MM.1S (cell line): ENCODE data around the gene FCER1G.

Experiments
- DNase-seq: peaks from one replicate; pipeline ENCODE4 v3.0.0-alpha.2; 2015
- H2AFZ ChIP-seq: fragments of 300-600 bp; sonication (generic); 2 replicates; pipeline ENCODE4 v1.6.0; 2016; ENCODE audit warnings: antibody characterized with exemption, low read length
- H3F3A ChIP-seq: fragments of 300-600 bp; sonication (generic); 2 replicates; pipeline ENCODE4 v1.6.1; 2016; ENCODE audit warnings: mild to moderate bottlenecking, antibody characterized with exemption, low read length, moderate library complexity, mixed read lengths; ENCODE audit not compliant: insufficient read depth
- H3K27ac ChIP-seq: fragments of 300-600 bp; sonication (generic); 2 replicates; pipeline ENCODE4 v1.5.1; 2016; ENCODE audit warnings: mild to moderate bottlenecking, low read length
- H3K27me3 ChIP-seq: fragments of 300-600 bp; sonication (generic); replicated peaks from 2 replicates; pipeline ENCODE4 v1.6.0; 2016; ENCODE audit warnings: low read length; ENCODE audit not compliant: insufficient read depth
- H3K36me3 ChIP-seq: fragments of 300-600 bp; sonication (generic); replicated peaks from 2 replicates; pipeline ENCODE4 v1.6.1; 2016; ENCODE audit warnings: mild to moderate bottlenecking, low read length, mixed read lengths; ENCODE audit not compliant: insufficient read depth
- H3K4me1 ChIP-seq: fragments of 300-600 bp; sonication (generic); 2 replicates; pipeline ENCODE4 v1.6.1; 2016; ENCODE audit warnings: low read length, mixed read lengths
- H3K4me2 ChIP-seq: fragments of 300-600 bp; sonication (generic); 2 replicates; pipeline ENCODE4 v1.6.0; 2016; ENCODE audit warnings: low read depth, low read length
- H3K4me3 ChIP-seq: fragments of 300-600 bp; sonication (generic); 2 replicates; pipeline ENCODE4 v1.5.1; 2016; ENCODE audit warnings: low read length, mixed read lengths
- H3K79me2 ChIP-seq: fragments of 300-600 bp; sonication (generic); 2 replicates; pipeline ENCODE4 v1.6.1; 2016; ENCODE audit warnings: mixed run types, low read length, mixed read lengths
- H3K9ac ChIP-seq: fragments of 300-600 bp; sonication (generic); 2 replicates; pipeline ENCODE4 v1.6.1; 2016; ENCODE audit warnings: low read length, mixed read lengths
- H3K9me2 ChIP-seq: fragments of 300-600 bp; sonication (generic); replicated peaks from 2 replicates; pipeline ENCODE4 v1.6.1; 2016; ENCODE audit warnings: mild to moderate bottlenecking, low read length, mixed read lengths; ENCODE audit not compliant: insufficient read depth
- H3K9me3 ChIP-seq: fragments of 300-600 bp; sonication (generic); replicated peaks from 2 replicates; pipeline ENCODE4 v1.6.1; 2016; ENCODE audit warnings: mild to moderate bottlenecking, low read length, mixed read lengths; ENCODE audit not compliant: insufficient read depth
- H4K20me1 ChIP-seq: fragments of 300-600 bp; sonication (generic); 2 replicates; pipeline ENCODE4 v1.6.1; 2016; ENCODE audit warnings: mild to moderate bottlenecking, low read length, moderate library complexity, mixed read lengths; ENCODE audit not compliant: insufficient read depth
- EZH2 ChIP-seq: fragments of 300-600 bp; sonication (generic); optimal IDR thresholded peaks from 2 replicates; pipeline ENCODE3; 2017; ENCODE audit warnings: low read depth, mild to moderate bottlenecking, antibody characterized with exemption, low read length, mixed read lengths
- EZH2phosphoT487 ChIP-seq: fragments of 300-600 bp; sonication (generic); IDR thresholded peaks from 2 replicates; pipeline ENCODE4 v1.6.1; 2018; ENCODE audit warnings: antibody characterized with exemption, low read length
- TF ChIP-seq, protein P1 (sequence below): fragments of 300-600 bp; sonication (generic); IDR thresholded peaks from 2 replicates; pipeline ENCODE4 v1.5.1; 2016; ENCODE audit warnings: antibody characterized with exemption, low read length, mixed read lengths

The FCER1G gene

DNA sequence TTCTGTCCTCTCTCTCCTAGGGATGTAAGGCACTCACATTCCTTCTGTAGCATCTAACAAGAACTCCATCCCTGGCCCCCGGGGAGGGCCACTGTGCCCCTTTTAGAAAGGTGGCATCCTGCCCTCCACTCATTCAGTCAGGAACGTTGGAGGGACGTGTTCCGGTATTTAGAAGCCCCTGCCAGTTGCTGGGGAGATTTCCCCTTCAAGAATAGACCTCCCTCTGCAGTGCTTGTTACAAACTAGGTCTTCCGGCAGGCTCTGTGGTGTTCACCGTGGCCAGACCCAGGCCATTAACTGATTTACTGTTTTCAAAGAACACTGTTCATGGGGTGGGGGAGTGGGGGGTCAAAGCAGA lies 44.2 kb downstream of the FCER1G start:
- no peak overlapping the region for H3K4me2 ChIP-seq
- H3K9me3 ChIP-seq: no peaks in the 10 kb centered on the region
- H2AFZ ChIP-seq: no peak overlapping the region
- H3F3A ChIP-seq: no peaks in the 10 kb centered on the region
- no peak overlapping the region for H3K4me3 ChIP-seq
- H3K9me2 ChIP-seq: no peaks in the 10 kb centered on the region
- no peak overlapping the region for H3K9ac ChIP-seq
- TF ChIP-seq EZH2: no peak
- no peak for TF ChIP-seq EZH2phosphoT487
- TF ChIP-seq, protein P1, sequence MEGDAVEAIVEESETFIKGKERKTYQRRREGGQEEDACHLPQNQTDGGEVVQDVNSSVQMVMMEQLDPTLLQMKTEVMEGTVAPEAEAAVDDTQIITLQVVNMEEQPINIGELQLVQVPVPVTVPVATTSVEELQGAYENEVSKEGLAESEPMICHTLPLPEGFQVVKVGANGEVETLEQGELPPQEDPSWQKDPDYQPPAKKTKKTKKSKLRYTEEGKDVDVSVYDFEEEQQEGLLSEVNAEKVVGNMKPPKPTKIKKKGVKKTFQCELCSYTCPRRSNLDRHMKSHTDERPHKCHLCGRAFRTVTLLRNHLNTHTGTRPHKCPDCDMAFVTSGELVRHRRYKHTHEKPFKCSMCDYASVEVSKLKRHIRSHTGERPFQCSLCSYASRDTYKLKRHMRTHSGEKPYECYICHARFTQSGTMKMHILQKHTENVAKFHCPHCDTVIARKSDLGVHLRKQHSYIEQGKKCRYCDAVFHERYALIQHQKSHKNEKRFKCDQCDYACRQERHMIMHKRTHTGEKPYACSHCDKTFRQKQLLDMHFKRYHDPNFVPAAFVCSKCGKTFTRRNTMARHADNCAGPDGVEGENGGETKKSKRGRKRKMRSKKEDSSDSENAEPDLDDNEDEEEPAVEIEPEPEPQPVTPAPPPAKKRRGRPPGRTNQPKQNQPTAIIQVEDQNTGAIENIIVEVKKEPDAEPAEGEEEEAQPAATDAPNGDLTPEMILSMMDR: no peak
- no peak for DNase-seq
- H3K36me3 ChIP-seq: no peaks in the 10 kb centered on the region
- peaks cover 4% of the 10 kb centered on the region; the same call in 1 of the 2 replicates for H3K27me3 ChIP-seq
- no peaks in the 10 kb centered on the region for H4K20me1 ChIP-seq
- H3K4me1 ChIP-seq: peaks cover 14% of the 10 kb centered on the region
- H3K79me2 ChIP-seq: no peaks in the 10 kb centered on the region
- H3K27ac ChIP-seq: no peak overlapping the region

- Histone ChIP-seq H3K9me3 (no peaks in the 10 kb centered on the region), H3K4me1 (peaks cover 14% of the 10 kb centered on the region), H3K4me2 (no peak overlapping the region), H3K36me3 (no peaks in the 10 kb centered on the region), H3K27me3 (peaks cover 4% of the 10 kb centered on the region; the same call in 1 of the 2 replicates), H3K79me2 (no peaks in the 10 kb centered on the region), H3K27ac (no peak overlapping the region), H3F3A (no peaks in the 10 kb centered on the region), H2AFZ (no peak overlapping the region), H4K20me1 (no peaks in the 10 kb centered on the region), H3K9me2 (no peaks in the 10 kb centered on the region), H3K9ac (no peak overlapping the region), H3K4me3 (no peak overlapping the region)
- DNase-seq: no peak
- TF ChIP-seq EZH2 (no peak), EZH2phosphoT487 (no peak)
- TF ChIP-seq, protein P1: no peak
These were observed 44.7 kb downstream of the FCER1G start for GRCh38 chr1:161259765-161260164.

DNA sequence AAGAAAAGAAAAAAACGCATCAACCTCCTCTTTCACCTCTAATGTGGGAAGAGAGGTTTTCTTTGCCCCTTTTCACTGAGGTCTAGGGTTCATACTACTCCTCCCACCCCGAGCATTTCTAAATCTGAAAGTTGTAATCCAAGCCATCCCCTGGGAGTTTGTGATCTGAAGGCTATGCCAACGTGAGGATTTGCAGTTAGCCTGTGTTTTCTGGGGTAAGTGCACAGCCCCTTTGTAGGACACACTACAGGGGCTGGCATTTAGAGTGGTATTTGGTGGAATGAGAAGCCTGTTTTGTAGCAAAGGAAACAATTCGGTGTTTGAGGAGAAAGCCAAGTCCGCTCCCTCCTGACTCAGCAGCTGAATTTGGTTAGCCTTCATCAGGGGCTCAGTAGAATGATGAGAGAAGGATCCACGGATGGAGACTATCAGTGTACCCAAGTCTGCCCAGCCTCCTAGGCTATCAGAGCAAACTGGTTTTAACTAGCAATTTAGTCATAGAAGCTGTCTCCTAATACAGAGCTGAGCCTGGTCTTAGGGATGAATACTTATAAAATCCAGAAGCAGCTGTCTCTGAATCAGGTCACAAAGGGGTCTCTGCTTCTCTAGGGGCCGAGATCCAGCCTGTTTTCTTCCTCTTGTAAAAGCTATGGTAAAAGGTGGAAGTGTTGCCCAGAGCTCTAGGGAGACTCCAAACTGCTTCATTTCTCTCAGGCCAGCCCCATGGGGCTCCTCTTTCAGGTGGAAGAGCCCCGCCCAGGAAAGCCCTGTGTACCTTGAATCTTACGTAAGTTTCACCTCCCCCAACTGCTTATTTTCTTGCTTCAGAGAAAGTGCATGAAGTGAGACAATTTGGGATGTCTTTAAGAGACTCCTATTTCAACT lies 45.5 kb downstream of the FCER1G start:
- no peaks in the 10 kb centered on the region for H3K9me3 ChIP-seq
- no peaks in the 10 kb centered on the region for H3K79me2 ChIP-seq
- H3K4me3 ChIP-seq: no peak overlapping the region
- DNase-seq: peak; percentile 27
- no peak overlapping the region for H3K27ac ChIP-seq
- peaks cover 14% of the 10 kb centered on the region for H3K4me1 ChIP-seq
- H4K20me1 ChIP-seq: no peaks in the 10 kb centered on the region
- no peak overlapping the region; the same call in 1 of the 2 replicates for H3K9ac ChIP-seq
- peaks cover 4% of the 10 kb centered on the region; the same call in 1 of the 2 replicates for H3K27me3 ChIP-seq
- no peaks in the 10 kb centered on the region for H3K36me3 ChIP-seq
- no peaks in the 10 kb centered on the region for H3K9me2 ChIP-seq
- H3K4me2 ChIP-seq: peak overlapping the region; percentile 10; the same call in 1 of the 2 replicates
- TF ChIP-seq, protein P1: no peak
- TF ChIP-seq EZH2 (no peak), EZH2phosphoT487 (no peak)
- no peaks in the 10 kb centered on the region for H3F3A ChIP-seq
- peak overlapping the region; percentile 18; the same call in 1 of the 2 replicates for H2AFZ ChIP-seq
